GM19351 (cell line): ENCODE measurements around the gene STXBP3.

Source experiments
- ATAC-seq: cut with Tn5 transposase; IDR thresholded peaks from one replicate; pipeline ENCODE4 v1.9.1; 2021; ENCODE audit warnings: mild to moderate bottlenecking, moderate library complexity; ENCODE audit not compliant: unreplicated experiment

Gene STXBP3

GRCh38 chr1:108801101-108801500 lies 54.6 kb downstream of the STXBP3 start:
- ATAC-seq: no peak

GRCh38 chr1:108803548-108803947 lies 57.1 kb downstream of the STXBP3 start:
- ATAC-seq: no peak

- ATAC-seq: no peak
These were observed 62.0 kb downstream of the STXBP3 start for GRCh38 chr1:108808438-108808837.

GRCh38 chr1:108811611-108812010 lies 65.1 kb downstream of the STXBP3 start:
- no peak for ATAC-seq

- no peak for ATAC-seq
These were observed 66.9 kb downstream of the STXBP3 start for GRCh38 chr1:108813326-108813725.

GRCh38 chr1:108814343-108815125 lies 68.1 kb downstream of the STXBP3 start:
- no peak for ATAC-seq

GRCh38 chr1:108815566-108815965 lies 69.1 kb downstream of the STXBP3 start:
- no peak for ATAC-seq

- ATAC-seq: no peak
These were observed 69.8 kb downstream of the STXBP3 start for GRCh38 chr1:108816049-108816893.

- ATAC-seq: no peak
These were observed 70.5 kb downstream of the STXBP3 start for GRCh38 chr1:108817016-108817415.

- ATAC-seq: no peak
These were observed 71.3 kb downstream of the STXBP3 start for GRCh38 chr1:108817811-108818210.

GRCh38 chr1:108819878-108820277 lies 73.4 kb downstream of the STXBP3 start:
- ATAC-seq: no peak

GRCh38 chr1:108823632-108824031 lies 77.2 kb downstream of the STXBP3 start:
- no peak for ATAC-seq

GRCh38 chr1:108824051-108824450 lies 77.6 kb downstream of the STXBP3 start:
- ATAC-seq: no peak

GRCh38 chr1:108826081-108826635 lies 79.7 kb downstream of the STXBP3 start:
- no peak for ATAC-seq

GRCh38 chr1:108828074-108828961 lies 81.8 kb downstream of the STXBP3 start:
- peak; percentile 66 for ATAC-seq

GRCh38 chr1:108829498-108829916 lies 83.0 kb downstream of the STXBP3 start:
- ATAC-seq: no peak

- ATAC-seq: no peak
These were observed 83.9 kb downstream of the STXBP3 start for GRCh38 chr1:108830119-108831008.

- ATAC-seq: no peak
These were observed 84.8 kb downstream of the STXBP3 start for GRCh38 chr1:108831225-108831624.

GRCh38 chr1:108832929-108833328 lies 86.5 kb downstream of the STXBP3 start:
- ATAC-seq: no peak

- ATAC-seq: no peak
These were observed 95.2 kb downstream of the STXBP3 start for GRCh38 chr1:108841703-108842102.
